ENCODE measurements around the gene ADAMTS9. TPM values are rescaled to one million over a fixed set of nuclear protein-coding genes. Genes with fewer than 3 reads are reported as not detected.

The ADAMTS9 gene
- total and polyA plus RNA-seq, 4 donors: 21.8 to 74.5 (median 45.7) TPM

DNA sequence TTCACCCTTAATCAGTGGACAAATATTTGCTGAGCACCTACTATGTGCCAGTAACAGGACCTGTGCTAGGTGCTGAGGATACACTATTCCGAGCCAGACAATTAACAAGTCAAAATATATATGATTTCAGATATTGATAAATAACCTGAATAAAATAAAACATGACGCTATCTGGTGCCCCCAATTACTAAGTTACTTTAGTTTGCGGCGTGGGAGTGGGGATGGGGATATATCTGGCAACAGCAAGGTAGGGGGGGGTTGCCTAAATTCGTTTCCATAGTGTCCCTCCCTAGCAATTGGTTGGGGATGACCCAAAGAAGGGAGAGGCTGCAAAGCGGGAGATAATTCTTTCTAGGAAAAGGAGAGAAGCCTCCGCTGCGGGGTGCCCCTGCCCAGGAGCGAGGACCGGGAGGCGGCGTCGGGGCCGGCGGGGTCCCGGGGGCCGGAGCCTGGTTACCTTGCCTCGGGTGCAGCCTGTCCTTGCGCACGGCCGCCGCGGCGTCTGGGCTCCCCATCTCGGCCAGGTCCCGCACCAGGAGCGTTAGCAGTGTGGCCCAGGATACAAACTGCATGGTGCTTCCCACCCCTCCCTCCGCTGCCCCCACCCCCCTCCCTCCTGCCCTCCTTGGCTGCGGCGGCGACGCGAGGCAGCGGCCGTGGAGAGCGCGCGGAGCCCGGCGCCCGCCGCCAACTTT, 567 bp downstream of the ADAMTS9 start:
- H3K27ac ChIP-seq (ENCODE audit: low read depth, low read length): peak overlapping the region; percentile 96
- H3K4me1 ChIP-seq (ENCODE audit: control insufficient read depth, insufficient read depth, low read length): peaks cover 31% of the 10 kb centered on the region
- H3K36me3 ChIP-seq (ENCODE audit: control insufficient read depth, insufficient read depth, low read length): no peaks in the 10 kb centered on the region
- peaks cover 43% of the 10 kb centered on the region for H3K27me3 ChIP-seq (ENCODE audit: control insufficient read depth, insufficient read depth, low read length)
- 0% methylated on average over 32 of the region's 42 CpGs for WGBS (ENCODE audit: insufficient coverage)
- peak in 3 of 6 donors; percentile 9 to 51 (median 18) for DNase-seq (ENCODE audit: low read depth in 4 of 6, low spot score in 6 of 6)
- H3K4me3 ChIP-seq (ENCODE audit: low read depth, low read length): peak overlapping the region; percentile 87
- no peaks in the 10 kb centered on the region for H3K9me3 ChIP-seq (ENCODE audit: control insufficient read depth, insufficient read depth, low read length)

DNA sequence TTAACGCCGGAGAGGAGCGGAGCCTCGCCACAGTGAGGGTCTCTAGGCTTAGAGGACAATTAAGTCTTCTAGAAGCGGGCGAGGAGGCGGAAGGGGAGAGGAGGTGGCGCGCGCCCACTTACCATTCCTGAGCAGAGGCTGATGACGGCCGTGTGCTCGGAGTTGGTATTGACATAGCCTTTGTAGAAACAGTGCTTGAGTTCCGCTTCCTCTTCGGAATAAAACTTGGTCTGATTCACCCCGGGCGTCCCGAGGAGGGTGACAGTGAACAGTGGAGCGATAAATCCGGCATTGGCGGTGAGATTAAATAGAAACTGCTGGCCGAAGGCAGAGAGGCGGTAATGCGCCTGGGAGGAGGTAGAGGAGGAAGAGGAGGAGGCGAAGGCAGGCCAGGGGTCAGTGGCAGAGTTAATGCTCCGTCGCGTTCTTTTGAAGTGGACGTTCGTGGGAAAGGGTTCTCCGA, 1.3 kb downstream of the ADAMTS9 start:
- Histone ChIP-seq H3K4me1 (ENCODE audit: control insufficient read depth, insufficient read depth, low read length) (peaks cover 31% of the 10 kb centered on the region), H3K4me3 (ENCODE audit: low read depth, low read length) (peak overlapping the region; percentile 87), H3K9me3 (ENCODE audit: control insufficient read depth, insufficient read depth, low read length) (no peaks in the 10 kb centered on the region), H3K36me3 (ENCODE audit: control insufficient read depth, insufficient read depth, low read length) (no peaks in the 10 kb centered on the region), H3K27me3 (ENCODE audit: control insufficient read depth, insufficient read depth, low read length) (peaks cover 43% of the 10 kb centered on the region), H3K27ac (ENCODE audit: low read depth, low read length) (peak overlapping the region; percentile 96)
- WGBS (ENCODE audit: insufficient coverage): 0% methylated on average over 26 of the region's 31 CpGs
- peak in 2 of 6 donors; percentile 65 to 75 for DNase-seq (ENCODE audit: low read depth in 4 of 6, low spot score in 6 of 6)

DNA sequence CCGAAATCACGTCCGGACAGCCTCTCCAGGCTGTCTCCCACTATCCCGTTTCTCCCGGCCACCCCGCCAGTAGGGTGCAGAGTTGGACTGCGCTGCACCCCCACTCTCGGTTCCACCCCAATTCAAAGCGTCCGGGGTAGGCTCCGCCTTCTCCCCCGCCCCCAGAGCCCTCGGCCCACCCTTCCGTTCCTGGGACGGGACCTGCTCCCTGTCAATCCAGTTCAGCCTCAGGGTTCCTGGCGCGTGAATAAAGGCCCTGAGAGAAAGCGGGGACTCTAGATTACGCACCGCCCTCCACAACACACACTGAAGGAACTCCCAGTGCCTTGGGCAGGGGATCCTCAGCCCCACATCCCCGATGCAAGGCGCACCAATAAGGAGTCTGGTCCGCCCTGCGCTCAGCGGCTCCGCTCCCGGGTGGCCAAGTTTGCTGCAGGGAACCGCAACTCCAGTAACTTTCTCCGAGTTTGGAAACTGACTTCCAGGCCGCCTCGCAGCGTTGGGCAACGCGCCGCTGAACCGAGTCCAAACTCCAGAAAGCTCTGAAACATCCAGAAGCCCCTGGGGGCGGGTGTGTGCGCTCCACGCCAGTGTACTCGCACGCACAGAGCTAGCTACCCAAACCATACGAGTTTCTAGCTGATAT, 1.9 kb downstream of the ADAMTS9 start:
- under 1% methylated on average over 40 of the region's 42 CpGs for WGBS (ENCODE audit: insufficient coverage)
- Histone ChIP-seq H3K4me1 (ENCODE audit: control insufficient read depth, insufficient read depth, low read length) (peaks cover 31% of the 10 kb centered on the region), H3K9me3 (ENCODE audit: control insufficient read depth, insufficient read depth, low read length) (no peaks in the 10 kb centered on the region), H3K36me3 (ENCODE audit: control insufficient read depth, insufficient read depth, low read length) (no peaks in the 10 kb centered on the region), H3K27me3 (ENCODE audit: control insufficient read depth, insufficient read depth, low read length) (peaks cover 43% of the 10 kb centered on the region), H3K4me3 (ENCODE audit: low read depth, low read length) (peak overlapping the region; percentile 87), H3K27ac (ENCODE audit: low read depth, low read length) (peak overlapping the region; percentile 96)
- peak in 5 of 6 donors; percentile 77 to 96 (median 81) for DNase-seq (ENCODE audit: low read depth in 4 of 6, low spot score in 6 of 6)

DNA sequence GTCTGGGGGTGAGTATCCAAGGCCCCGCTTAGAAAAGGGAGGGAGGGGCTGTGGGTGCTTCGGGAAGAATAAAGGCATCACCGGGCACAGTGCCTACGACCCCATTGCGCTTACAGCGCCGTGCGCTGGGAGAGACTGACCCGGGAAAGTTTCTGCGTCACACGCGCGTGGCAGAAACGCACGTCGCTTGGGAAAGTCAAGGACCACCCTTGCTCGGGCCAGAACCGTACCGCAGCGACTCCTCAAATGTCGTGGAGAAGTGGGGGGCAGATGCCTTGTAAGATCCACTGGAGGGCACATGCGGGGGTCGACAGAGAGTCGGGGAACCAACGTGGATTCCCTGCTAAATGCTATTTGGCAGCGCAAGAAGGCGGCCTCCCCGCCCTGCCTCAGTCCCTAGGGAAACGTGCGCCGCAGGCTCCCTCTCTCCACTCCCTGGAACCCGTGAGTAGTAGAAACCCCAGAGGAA, 2.4 kb downstream of the ADAMTS9 start:
- Histone ChIP-seq H3K4me1 (ENCODE audit: control insufficient read depth, insufficient read depth, low read length) (peaks cover 31% of the 10 kb centered on the region), H3K4me3 (ENCODE audit: low read depth, low read length) (peak overlapping the region; percentile 87), H3K27ac (ENCODE audit: low read depth, low read length) (peak overlapping the region; percentile 96), H3K9me3 (ENCODE audit: control insufficient read depth, insufficient read depth, low read length) (no peaks in the 10 kb centered on the region), H3K27me3 (ENCODE audit: control insufficient read depth, insufficient read depth, low read length) (peaks cover 43% of the 10 kb centered on the region), H3K36me3 (ENCODE audit: control insufficient read depth, insufficient read depth, low read length) (no peaks in the 10 kb centered on the region)
- peak in 4 of 6 donors; percentile 31 to 79 (median 58) for DNase-seq (ENCODE audit: low read depth in 4 of 6, low spot score in 6 of 6)
- under 1% methylated on average over 32 of the region's 32 CpGs for WGBS (ENCODE audit: insufficient coverage)

DNA sequence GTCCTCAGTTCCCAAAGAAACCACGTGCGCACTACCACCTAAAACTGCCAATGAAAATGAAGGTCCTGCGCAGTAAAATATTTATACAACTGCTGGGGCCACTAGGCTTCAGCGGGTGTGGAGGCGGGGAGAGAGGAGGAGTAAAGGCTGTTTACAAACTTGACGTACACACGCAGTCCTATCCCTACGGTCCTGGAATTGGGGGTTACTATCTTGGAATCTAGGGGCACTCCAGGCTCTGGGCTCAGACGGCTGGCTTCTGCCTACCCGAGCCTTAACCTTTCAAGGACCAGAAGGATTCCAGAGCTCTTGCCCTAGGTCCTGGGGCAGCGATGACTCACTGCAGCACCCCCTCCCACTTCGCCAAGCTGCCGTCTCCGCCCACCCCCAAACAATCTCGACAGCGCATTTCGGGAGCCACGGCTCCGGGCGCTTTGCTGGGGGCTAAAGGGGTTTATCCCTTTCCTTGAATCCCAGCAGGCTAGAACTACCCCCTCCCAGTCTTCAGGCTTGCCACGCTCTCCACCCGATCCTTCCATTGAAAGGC, 3.0 kb downstream of the ADAMTS9 start:
- H3K4me1 ChIP-seq (ENCODE audit: control insufficient read depth, insufficient read depth, low read length): peaks cover 31% of the 10 kb centered on the region
- H3K4me3 ChIP-seq (ENCODE audit: low read depth, low read length): peak overlapping the region; percentile 87
- no peaks in the 10 kb centered on the region for H3K36me3 ChIP-seq (ENCODE audit: control insufficient read depth, insufficient read depth, low read length)
- peaks cover 43% of the 10 kb centered on the region for H3K27me3 ChIP-seq (ENCODE audit: control insufficient read depth, insufficient read depth, low read length)
- no peaks in the 10 kb centered on the region for H3K9me3 ChIP-seq (ENCODE audit: control insufficient read depth, insufficient read depth, low read length)
- H3K27ac ChIP-seq (ENCODE audit: low read depth, low read length): peak overlapping the region; percentile 96
- peak in 4 of 6 donors; percentile 9 to 58 (median 22) for DNase-seq (ENCODE audit: low read depth in 4 of 6, low spot score in 6 of 6)
- WGBS (ENCODE audit: insufficient coverage): 7% methylated on average over 16 of the region's 22 CpGs

DNA sequence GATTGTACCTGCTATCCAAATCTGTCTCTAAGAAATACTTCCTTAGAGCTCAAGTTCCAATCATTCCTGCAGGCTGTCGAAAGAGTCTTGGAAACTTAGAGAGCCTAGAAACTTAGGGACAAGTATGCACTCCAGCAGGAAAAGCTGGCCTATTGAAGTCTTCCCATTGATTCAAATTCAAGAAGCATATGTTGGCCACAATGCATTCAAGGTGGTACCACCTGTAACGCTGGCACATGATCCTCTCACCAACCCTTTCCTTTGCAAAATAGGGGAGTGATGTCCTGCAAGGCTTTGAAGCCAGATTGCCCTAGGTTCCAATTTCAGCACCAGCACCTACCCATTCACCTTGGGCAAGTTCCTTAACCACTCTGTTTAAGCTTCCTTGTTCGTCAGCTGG, 6.0 kb downstream of the ADAMTS9 start:
- H3K36me3 ChIP-seq (ENCODE audit: control insufficient read depth, insufficient read depth, low read length): no peaks in the 10 kb centered on the region
- 60% methylated on average over 2 of the region's 3 CpGs for WGBS (ENCODE audit: insufficient coverage)

DNA sequence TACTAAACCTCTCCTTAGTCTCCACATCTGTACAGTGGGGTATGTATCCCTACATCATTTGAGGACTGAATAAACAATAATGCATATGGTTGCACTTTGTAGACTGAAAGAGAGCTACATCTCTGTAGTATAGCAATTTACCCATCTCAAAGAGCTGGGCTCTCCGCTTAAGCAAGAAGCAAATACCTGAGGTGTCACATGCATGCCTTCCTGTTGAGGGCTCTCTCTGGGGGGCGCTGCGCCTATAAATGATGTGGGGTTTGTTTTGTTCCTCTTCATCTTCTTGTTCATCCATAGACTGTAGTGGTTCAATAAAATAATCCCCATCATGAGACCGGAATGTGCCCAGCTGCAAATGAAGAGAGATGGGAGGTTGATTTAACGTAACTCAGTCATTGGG, 6.8 kb downstream of the ADAMTS9 start:
- Histone ChIP-seq H3K9me3 (ENCODE audit: control insufficient read depth, insufficient read depth, low read length) (no peaks in the 10 kb centered on the region), H3K4me3 (ENCODE audit: low read depth, low read length) (no peak overlapping the region), H3K36me3 (ENCODE audit: control insufficient read depth, insufficient read depth, low read length) (no peaks in the 10 kb centered on the region), H3K27ac (ENCODE audit: low read depth, low read length) (no peak overlapping the region), H3K27me3 (ENCODE audit: control insufficient read depth, insufficient read depth, low read length) (peaks cover 17% of the 10 kb centered on the region), H3K4me1 (ENCODE audit: control insufficient read depth, insufficient read depth, low read length) (peaks cover 14% of the 10 kb centered on the region)
- no peak for DNase-seq (ENCODE audit: low read depth in 4 of 6, low spot score in 6 of 6)
- no CpG with 5 or more reads among the region's 5 CpGs for WGBS (ENCODE audit: insufficient coverage)

More for the DNA sequence above, 6.0 kb downstream of the ADAMTS9 start:
- no peak overlapping the region for H3K4me3 ChIP-seq (ENCODE audit: low read depth, low read length)
- H3K27me3 ChIP-seq (ENCODE audit: control insufficient read depth, insufficient read depth, low read length): peaks cover 25% of the 10 kb centered on the region
- no peak overlapping the region for H3K27ac ChIP-seq (ENCODE audit: low read depth, low read length)
- peaks cover 22% of the 10 kb centered on the region for H3K4me1 ChIP-seq (ENCODE audit: control insufficient read depth, insufficient read depth, low read length)
- no peak for DNase-seq (ENCODE audit: low read depth in 4 of 6, low spot score in 6 of 6)
- no peaks in the 10 kb centered on the region for H3K9me3 ChIP-seq (ENCODE audit: control insufficient read depth, insufficient read depth, low read length)

DNA sequence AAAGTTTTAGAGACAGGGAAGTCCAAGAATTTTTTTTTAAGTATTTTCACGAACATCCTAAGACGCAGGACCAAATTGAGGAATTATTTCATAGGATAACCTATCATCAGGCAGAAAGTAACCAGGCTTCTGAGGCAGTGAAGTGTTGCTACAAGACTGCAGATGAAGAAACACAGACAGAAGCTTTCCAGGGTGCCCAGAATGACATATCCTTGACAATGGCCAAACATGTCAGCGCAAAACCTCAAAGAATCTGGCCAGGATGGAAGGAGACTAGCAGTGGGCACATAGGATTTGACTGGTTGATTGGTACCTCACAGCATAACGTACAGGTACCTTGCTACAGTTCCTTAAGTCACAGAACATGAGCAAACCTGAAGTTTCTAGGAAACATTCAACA, 7.5 kb downstream of the ADAMTS9 start:
- no peaks in the 10 kb centered on the region for H3K36me3 ChIP-seq (ENCODE audit: control insufficient read depth, insufficient read depth, low read length)
- H3K27me3 ChIP-seq (ENCODE audit: control insufficient read depth, insufficient read depth, low read length): peaks cover 11% of the 10 kb centered on the region
- peaks cover 8% of the 10 kb centered on the region for H3K4me1 ChIP-seq (ENCODE audit: control insufficient read depth, insufficient read depth, low read length)
- no peak for DNase-seq (ENCODE audit: low read depth in 4 of 6, low spot score in 6 of 6)
- no peaks in the 10 kb centered on the region for H3K9me3 ChIP-seq (ENCODE audit: control insufficient read depth, insufficient read depth, low read length)
- H3K27ac ChIP-seq (ENCODE audit: low read depth, low read length): no peak overlapping the region
- no peak overlapping the region for H3K4me3 ChIP-seq (ENCODE audit: low read depth, low read length)
- 100% methylated on average over 4 of the region's 4 CpGs for WGBS (ENCODE audit: insufficient coverage)

DNA sequence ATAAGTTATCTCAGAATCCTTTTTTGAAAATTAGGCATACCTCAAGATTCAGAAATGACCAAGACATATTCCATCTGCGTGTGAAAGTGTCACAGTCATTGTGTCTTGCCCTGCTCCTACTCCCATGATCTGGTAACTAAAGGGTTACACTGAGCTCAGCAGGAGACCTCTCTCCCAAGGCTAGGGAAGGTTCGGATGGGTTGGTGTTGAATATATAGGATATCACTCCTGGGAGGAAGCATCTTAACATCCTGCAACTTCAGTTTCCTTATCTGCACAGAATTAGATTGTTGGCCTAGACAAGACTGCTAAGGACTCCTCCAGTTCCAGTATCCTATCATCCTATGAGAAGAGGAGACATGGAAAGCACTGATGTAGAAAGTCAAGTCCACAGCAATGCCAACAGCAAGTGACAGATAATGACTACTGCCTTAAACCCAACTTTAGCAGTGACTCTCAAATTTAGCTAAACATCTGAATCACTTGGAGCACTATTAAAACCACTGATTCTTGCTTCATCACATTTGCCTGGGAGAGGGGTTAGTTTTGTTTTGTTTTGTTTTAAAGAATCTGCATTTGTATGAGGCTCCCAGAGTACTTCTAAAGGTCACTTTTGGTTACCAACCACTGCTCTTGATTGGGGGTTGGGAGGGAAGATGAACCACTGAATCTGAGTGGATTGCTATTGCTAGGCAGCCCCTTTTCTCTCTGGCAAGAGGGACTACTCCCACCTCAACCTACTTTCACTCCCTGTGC, 9.7 kb downstream of the ADAMTS9 start:
- Histone ChIP-seq H3K27ac (ENCODE audit: low read depth, low read length) (no peak overlapping the region), H3K27me3 (ENCODE audit: control insufficient read depth, insufficient read depth, low read length) (no peaks in the 10 kb centered on the region), H3K4me3 (ENCODE audit: low read depth, low read length) (no peak overlapping the region), H3K36me3 (ENCODE audit: control insufficient read depth, insufficient read depth, low read length) (no peaks in the 10 kb centered on the region), H3K9me3 (ENCODE audit: control insufficient read depth, insufficient read depth, low read length) (no peaks in the 10 kb centered on the region), H3K4me1 (ENCODE audit: control insufficient read depth, insufficient read depth, low read length) (no peaks in the 10 kb centered on the region)
- WGBS (ENCODE audit: insufficient coverage): no CpG with 5 or more reads among the region's 2 CpGs
- DNase-seq (ENCODE audit: low read depth in 4 of 6, low spot score in 6 of 6): no peak
